Chondrocyte (in vitro differentiated cells): ENCODE data around the gene ANO6. TPM values are rescaled to one million over a fixed set of nuclear protein-coding genes. Genes with fewer than 3 reads are reported as not detected.

ENCODE experiments used
- DNase-seq: peaks from one replicate; pipeline ENCODE4 v3.0.0; 2021; ENCODE audit warnings: mixed read lengths, low spot score
- H3K27ac Mint-ChIP-seq: one replicate; pipeline ENCODE4 v1.8.0; 2021; ENCODE audit warnings: mild to moderate bottlenecking, moderate library complexity, mixed read lengths; ENCODE audit not compliant: unreplicated experiment
- H3K27me3 Mint-ChIP-seq: 2 replicates; pipeline ENCODE4 v1.8.0; 2021; ENCODE audit warnings: low read depth, mixed read lengths
- H3K36me3 Mint-ChIP-seq: 2 replicates; pipeline ENCODE4 v1.8.0; 2021; ENCODE audit warnings: low read depth, mixed read lengths
- H3K4me1 Mint-ChIP-seq: 2 replicates; pipeline ENCODE4 v1.8.0; 2021; ENCODE audit warnings: low read depth, mild to moderate bottlenecking, mixed read lengths
- H3K4me3 Mint-ChIP-seq: one replicate; pipeline ENCODE4 v1.8.0; 2021; ENCODE audit warnings: mild to moderate bottlenecking, moderate library complexity, mixed read lengths; ENCODE audit not compliant: unreplicated experiment
- H3K9me3 Mint-ChIP-seq: 2 replicates; pipeline ENCODE4 v1.8.0; 2021; ENCODE audit warnings: low read depth, mixed read lengths
- total RNA-seq: library from RNA; stranded (reverse); gene quantifications from 3 replicates; pipeline ENCODE4 v1.2.1, GENCODE V29; 2021
- TF ChIP-seq, protein P1 (sequence below): fragments of 200-600 bp; sonication (generic); IDR thresholded peaks from 2 replicates; pipeline ENCODE4 v1.5.0; 2021; ENCODE audit warnings: antibody characterized with exemption, mild to moderate bottlenecking, moderate library complexity

Gene ANO6
- total RNA-seq, 1 donor from 2014 or later = 75.8 TPM

DNA sequence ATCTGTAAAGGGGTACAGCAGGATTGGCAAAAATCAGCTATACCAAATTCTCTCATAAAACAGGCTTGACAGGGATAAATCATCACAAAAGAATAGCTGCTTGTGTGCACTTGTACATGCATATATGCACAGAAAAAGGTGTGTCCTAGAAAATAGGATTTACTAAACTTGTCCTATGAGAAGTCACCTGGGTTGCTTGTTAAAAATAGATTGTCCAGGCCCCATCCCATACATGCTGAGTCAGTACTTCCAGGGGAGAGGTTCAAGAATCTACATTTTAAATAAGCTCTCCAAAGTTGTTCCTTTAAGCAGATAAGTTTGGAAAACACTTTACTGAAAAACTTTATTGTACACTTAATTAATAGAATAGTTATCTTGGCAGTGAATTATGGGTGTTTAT, 123.1 kb downstream of the ANO6 start:
- Mint-ChIP-seq H3K27ac (no peak overlapping the region), H3K4me3 (no peak overlapping the region), H3K36me3 (peaks cover 2% of the 10 kb centered on the region), H3K4me1 (peaks cover 38% of the 10 kb centered on the region), H3K9me3 (no peaks in the 10 kb centered on the region), H3K27me3 (no peaks in the 10 kb centered on the region)
- TF ChIP-seq, protein P1, sequence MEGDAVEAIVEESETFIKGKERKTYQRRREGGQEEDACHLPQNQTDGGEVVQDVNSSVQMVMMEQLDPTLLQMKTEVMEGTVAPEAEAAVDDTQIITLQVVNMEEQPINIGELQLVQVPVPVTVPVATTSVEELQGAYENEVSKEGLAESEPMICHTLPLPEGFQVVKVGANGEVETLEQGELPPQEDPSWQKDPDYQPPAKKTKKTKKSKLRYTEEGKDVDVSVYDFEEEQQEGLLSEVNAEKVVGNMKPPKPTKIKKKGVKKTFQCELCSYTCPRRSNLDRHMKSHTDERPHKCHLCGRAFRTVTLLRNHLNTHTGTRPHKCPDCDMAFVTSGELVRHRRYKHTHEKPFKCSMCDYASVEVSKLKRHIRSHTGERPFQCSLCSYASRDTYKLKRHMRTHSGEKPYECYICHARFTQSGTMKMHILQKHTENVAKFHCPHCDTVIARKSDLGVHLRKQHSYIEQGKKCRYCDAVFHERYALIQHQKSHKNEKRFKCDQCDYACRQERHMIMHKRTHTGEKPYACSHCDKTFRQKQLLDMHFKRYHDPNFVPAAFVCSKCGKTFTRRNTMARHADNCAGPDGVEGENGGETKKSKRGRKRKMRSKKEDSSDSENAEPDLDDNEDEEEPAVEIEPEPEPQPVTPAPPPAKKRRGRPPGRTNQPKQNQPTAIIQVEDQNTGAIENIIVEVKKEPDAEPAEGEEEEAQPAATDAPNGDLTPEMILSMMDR = no peak
- DNase-seq = no peak

DNA sequence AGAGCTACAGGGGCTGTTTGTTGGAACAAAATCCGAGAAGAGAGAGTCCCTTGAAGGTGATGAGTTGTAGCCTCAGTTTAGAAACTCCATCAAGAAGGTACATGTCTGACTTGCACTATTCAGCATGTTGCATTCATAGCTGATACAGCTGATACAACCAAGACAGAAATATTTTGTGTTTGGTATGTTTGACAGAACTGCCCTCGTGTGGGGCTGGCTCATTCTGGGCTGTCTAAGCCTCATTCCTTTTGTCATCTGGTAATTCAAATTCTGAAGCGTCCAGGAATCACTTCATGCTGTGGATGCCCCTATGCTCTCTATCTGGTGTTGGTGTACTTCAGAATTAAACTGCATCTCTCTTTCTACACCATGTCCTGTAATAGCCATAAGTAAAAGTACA, 126.3 kb downstream of the ANO6 start:
- Mint-ChIP-seq H3K36me3 (peaks cover 6% of the 10 kb centered on the region), H3K9me3 (no peaks in the 10 kb centered on the region), H3K4me1 (peaks cover 32% of the 10 kb centered on the region), H3K4me3 (no peak overlapping the region), H3K27ac (no peak overlapping the region), H3K27me3 (no peaks in the 10 kb centered on the region)
- DNase-seq = no peak
- TF ChIP-seq, protein P1 = no peak

DNA sequence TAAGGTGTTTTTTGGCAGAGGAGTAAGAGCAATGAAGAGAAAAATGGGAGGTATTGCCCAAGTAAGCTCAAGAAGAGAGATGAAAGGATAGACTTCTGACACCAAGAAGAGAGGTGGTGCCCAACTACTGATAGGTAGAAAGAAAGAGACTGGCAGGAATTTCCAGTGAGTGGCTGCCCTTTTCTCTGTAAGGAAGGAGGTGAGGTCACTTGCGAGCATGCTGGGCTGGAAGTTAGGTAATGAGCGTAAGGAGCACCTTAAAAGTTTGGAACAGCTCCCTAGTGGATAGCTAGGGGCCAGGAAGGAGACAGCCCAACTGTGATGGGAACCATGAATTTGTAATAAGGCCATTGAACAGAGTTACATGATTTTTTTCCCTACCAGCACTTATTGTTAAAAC, 127.0 kb downstream of the ANO6 start:
- H3K27me3 Mint-ChIP-seq = no peaks in the 10 kb centered on the region
- H3K36me3 Mint-ChIP-seq = peaks cover 6% of the 10 kb centered on the region
- H3K4me3 Mint-ChIP-seq = no peak overlapping the region
- peaks cover 27% of the 10 kb centered on the region for H3K4me1 Mint-ChIP-seq
- no peaks in the 10 kb centered on the region for H3K9me3 Mint-ChIP-seq
- H3K27ac Mint-ChIP-seq = no peak overlapping the region
- no peak for DNase-seq
- TF ChIP-seq, protein P1 = no peak

DNA sequence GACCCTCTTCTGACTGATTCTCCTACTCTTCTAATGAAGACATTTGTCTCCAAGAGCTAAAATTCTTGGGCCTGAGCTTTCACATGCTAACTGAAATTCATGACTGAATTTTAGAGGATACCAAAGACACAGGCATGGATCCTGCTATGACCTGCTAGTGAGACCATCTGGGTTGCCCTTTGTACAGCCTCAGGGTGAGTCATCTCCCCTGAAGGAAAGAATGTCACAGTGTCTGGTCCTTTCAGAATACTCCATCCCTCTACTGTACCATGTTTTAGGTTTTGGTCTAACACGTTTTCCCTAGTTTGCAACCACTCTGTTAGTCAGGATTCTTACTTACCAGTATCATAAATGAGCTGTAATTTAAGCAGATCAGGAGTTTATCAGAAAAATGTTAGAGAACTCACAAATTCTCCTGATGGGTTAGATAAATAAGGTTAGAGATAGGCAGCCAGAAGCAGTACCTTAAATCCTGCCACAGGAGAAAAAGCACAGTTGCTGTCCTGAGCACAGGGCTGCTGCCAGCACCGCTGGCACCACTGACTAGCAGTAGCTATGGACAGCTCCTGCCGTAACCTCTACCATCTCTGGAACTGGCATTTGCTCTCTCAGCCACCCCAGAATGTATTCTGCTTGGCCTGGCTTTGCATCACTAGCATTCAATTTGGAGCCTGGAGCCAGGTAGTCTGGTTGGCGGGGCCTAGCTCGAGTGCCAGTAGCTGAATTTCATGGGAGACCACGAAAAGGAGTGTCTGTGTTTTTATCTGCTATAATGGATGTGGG, 127.6 kb downstream of the ANO6 start:
- H3K27me3 Mint-ChIP-seq = no peaks in the 10 kb centered on the region
- no peak overlapping the region for H3K4me3 Mint-ChIP-seq
- TF ChIP-seq, protein P1 = no peak
- H3K27ac Mint-ChIP-seq = no peak overlapping the region
- no peaks in the 10 kb centered on the region for H3K9me3 Mint-ChIP-seq
- H3K36me3 Mint-ChIP-seq = peaks cover 7% of the 10 kb centered on the region
- peaks cover 22% of the 10 kb centered on the region for H3K4me1 Mint-ChIP-seq
- no peak for DNase-seq

DNA sequence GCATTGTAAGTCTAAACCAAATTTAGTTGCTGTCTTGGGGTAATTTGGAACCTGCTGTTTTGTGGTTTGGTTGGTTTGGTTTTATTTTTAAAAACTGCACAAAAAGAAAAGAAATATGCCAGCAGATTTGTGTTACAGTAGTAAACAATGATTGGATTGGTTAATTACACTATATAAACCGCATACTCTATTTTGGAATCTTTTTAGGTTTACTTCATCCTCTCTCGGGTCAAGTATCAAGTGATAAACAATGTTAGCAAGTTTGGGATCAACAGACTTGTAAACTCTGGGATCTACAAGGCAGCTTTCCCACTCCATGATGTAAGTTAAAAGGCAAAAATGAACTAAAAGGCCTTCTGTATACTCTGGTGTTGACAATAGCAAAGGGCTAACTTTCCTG, 132.4 kb downstream of the ANO6 start:
- TF ChIP-seq, protein P1 = no peak
- no peaks in the 10 kb centered on the region for H3K27me3 Mint-ChIP-seq
- peaks cover 10% of the 10 kb centered on the region for H3K4me1 Mint-ChIP-seq
- no peak overlapping the region for H3K27ac Mint-ChIP-seq
- DNase-seq = no peak
- peaks cover 30% of the 10 kb centered on the region for H3K36me3 Mint-ChIP-seq
- H3K9me3 Mint-ChIP-seq = no peaks in the 10 kb centered on the region
- no peak overlapping the region for H3K4me3 Mint-ChIP-seq
